ENCODE results near the gene CNDP2.
"Not testable (repeated sequence)": the region's sequence is repeated elsewhere in the genome, so short reads cannot be mapped to it uniquely, and the experiment has no call there.

The CNDP2 gene

GRCh38 chr18:74473976-74474640, 22.1 kb upstream of the CNDP2 start:
- no peak for DNase-seq

DNA sequence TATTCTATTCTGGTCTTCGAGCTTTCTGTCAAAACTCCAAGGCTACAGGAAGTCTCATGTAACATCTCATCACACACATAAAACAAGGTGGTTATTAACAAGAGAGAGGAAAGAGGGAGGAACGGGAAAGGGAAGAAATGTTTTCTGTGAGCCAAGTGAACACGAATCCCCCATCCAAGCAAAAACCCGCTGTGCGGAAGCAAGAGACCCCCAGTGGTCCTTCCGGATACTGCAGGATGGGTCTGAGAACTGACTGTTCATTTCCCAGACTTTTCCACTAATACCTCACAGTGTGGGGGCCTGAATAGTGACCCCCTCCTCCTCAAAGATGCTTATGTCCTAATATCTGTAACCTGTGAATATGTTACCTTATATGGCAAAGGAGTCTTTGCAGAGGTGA, 20.0 kb upstream of the CNDP2 start:
- no peak for DNase-seq

DNA sequence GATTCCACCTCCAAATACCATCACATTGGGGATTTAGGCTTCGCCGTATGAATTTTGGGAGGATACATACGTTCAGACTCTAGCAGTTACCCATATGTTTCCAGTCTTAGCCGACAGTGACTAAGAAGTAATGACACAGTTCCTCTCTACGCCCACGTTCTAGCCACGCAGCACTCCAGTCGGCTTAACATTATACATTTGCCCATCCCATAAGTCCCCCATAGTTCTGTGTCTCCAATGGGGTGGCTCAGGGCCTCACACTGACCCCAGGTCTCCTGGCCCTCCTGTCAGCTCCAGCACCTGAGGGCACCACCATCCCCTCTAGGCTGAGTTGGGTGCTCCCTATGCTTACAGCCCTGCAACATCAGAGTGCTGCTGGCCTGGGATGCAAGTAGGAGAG, 18.4 kb upstream of the CNDP2 start:
- DNase-seq: no peak

- DNase-seq: no peak
These were observed 17.8 kb upstream of the CNDP2 start for GRCh38 chr18:74478316-74478715.

DNA sequence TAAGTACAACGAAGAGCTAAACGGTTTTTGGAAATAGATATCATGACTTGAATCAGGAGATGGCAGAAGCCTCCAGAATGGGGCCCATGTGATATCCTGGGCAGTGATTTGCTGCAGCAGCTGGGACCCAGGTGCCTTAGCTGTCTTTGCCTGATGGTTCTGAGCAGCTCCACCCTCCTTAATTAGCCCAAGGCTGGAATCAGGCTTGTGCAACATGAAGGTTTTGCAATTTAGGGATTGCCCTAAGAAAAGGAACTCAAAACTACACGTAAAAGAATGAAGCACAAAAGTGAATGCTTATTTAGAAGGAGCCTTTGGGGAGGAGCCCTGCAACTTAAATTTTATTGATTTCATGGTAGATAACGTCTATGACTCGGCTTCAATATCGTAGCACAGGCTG, 17.3 kb upstream of the CNDP2 start:
- no peak for DNase-seq

DNA sequence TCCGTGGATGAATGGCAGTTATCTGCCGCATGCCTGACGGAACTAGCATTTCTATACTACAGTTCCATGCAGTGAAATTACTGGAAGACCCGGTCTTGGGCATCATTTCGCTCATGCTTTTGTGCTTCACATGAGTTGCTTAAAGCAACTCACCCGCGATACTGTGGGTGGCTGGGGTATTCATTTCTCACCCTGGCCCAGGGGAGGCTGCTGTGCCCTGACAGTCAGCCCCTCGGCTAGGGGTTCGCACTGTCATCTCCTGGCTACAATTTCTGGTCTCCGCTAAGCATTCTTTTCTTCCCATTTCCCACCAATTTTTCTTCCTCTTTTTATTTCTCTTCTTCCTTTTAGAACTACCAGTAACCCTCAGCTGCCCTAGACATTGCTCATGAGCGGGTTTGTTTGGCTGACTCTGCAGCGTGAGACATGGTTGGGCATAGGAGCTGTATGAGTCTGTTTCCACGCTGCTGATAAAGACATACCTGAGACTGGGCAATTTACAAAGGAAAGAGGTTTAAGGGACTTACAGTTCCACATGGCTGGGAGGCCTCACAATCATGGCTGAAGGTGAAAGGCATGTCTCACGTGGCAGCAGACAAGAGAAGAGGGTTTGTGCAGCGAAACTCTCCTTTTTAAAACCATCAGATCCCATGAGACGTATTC, 16.5 kb upstream of the CNDP2 start:
- no peak for DNase-seq

DNA sequence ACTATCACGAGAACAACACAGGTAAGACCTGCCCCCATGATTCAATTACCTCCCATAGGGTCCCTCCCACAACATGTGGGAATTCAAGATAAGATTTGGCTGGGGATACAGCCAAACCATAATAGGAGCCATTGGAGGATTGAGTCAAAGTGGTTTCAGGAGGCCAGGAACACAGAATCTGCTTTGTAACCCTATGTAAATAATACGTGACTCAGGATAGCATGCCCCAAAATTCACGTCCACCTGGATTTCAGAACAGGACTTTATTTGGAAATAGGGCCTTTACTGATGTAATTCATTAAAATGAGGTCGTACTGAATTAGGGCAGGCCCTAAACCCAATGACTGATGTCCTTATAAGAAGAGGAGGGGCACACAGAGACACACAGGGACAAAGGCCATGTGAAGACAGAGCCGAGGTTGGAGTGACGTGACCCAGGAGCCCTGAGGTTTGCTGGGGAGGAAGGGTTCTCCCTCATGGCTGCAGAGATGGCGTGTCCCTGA, 16.0 kb upstream of the CNDP2 start:
- no peak for DNase-seq

DNA sequence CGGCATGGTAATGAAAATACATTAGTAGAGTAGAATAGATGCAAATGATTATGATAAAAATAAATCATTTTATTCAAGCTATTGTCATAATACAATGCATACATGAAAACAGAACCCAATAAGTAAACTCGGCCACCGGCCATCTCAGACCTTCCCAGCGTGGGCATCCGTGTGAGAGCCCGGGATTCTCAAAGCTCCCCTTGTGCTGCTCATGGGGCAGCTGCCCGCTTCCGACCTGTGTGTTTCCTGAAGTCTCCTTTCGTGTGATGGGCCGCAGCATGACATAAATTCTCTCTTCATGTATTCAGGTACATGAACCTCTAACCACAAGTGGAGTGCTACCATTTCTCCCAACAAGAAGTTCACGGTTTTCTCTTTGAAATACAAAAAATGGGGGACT, 13.5 kb upstream of the CNDP2 start:
- no peak for DNase-seq

DNA sequence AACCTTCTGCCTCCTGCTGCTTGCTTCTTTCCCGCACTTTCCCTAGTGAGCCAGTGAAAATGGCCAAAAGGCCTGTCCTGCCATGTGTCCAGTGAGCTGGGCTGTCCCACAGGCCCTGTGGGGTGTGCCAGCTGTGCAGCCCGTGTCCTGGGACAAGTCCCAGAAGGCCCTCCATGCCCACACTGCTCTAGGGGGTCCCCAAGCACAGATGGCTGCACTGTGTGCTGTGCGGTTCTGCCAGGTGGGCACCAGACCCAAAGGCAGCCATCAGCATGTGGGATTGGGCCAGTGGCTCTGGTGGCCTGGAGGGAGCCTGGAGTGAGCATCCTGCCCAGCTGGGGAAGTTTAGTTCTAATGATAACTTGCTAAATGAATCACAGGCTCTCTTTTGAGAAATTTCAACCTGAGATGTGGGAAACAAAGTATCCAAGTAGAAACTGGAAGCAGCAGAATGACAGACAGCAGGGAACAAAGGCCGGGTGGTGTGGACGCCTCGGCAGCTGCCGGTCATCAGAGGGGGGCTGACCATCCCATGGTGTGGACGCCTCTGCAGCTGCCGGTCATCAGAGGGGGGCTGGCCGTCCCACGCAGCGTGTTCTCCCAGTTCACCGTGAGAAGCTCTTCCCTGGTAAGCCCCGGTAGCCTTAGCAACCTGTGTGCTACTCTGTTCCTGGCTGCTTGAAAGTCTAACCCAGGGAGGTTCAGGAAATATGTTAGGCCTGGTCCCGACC, 9.9 kb upstream of the CNDP2 start:
- DNase-seq: no peak

- DNase-seq: no peak
These were observed 7.8 kb upstream of the CNDP2 start for GRCh38 chr18:74488354-74488753.

DNA sequence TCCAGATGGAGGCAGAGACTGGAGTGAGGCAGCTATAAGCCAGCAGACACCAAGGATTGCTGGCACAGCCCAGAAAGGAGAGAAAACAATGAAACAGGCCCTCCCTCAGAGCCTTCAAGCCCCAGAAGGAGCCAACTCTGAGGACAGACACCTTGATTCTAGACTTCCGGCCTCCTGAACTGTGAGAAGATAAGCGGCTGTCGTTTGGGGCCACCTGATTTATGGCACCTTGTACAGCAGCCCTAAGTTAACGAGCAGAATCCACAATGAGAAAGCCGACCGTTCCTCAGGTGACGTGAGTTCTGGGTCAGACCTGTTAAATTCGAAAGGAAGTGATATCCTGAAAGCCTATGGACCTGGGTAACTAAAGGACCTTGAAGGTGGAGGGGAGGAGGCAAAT, 7.3 kb upstream of the CNDP2 start:
- DNase-seq: no peak

DNA sequence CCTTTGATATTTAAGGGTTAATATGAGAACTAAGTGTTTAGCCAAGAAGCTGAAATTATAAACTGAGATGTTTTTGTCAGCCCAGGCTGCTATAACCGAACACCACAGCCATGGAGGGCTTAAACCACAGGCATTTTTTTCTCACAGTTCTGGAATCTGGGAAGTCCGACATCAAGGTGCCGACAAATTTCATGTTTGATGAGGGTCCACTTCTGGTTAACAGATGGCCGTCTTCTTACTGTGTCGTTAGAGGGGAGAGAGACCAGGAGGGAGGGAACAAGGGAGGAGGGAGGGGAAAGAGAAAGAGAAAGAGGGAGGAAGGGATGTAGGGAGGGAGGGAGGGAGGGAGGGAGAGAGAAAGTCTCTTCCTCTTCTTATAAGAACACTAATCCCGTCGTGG, 6.5 kb upstream of the CNDP2 start:
- DNase-seq: no peak

- DNase-seq: no peak
These were observed 3.9 kb upstream of the CNDP2 start for GRCh38 chr18:74492259-74492658.

- DNase-seq: peak in 1 of 2 experiments; percentile 59
These were observed 2.5 kb upstream of the CNDP2 start for GRCh38 chr18:74493689-74494088.

GRCh38 chr18:74494514-74494913, 1.6 kb upstream of the CNDP2 start:
- no peak for DNase-seq

GRCh38 chr18:74496508-74497323, 553 bp downstream of the CNDP2 start:
- peak; percentile 25 to 30 for DNase-seq

- DNase-seq: no peak
These were observed 1.1 kb downstream of the CNDP2 start for GRCh38 chr18:74497324-74497676.

- no peak for DNase-seq
These were observed 1.6 kb downstream of the CNDP2 start for GRCh38 chr18:74497778-74498177.

DNA sequence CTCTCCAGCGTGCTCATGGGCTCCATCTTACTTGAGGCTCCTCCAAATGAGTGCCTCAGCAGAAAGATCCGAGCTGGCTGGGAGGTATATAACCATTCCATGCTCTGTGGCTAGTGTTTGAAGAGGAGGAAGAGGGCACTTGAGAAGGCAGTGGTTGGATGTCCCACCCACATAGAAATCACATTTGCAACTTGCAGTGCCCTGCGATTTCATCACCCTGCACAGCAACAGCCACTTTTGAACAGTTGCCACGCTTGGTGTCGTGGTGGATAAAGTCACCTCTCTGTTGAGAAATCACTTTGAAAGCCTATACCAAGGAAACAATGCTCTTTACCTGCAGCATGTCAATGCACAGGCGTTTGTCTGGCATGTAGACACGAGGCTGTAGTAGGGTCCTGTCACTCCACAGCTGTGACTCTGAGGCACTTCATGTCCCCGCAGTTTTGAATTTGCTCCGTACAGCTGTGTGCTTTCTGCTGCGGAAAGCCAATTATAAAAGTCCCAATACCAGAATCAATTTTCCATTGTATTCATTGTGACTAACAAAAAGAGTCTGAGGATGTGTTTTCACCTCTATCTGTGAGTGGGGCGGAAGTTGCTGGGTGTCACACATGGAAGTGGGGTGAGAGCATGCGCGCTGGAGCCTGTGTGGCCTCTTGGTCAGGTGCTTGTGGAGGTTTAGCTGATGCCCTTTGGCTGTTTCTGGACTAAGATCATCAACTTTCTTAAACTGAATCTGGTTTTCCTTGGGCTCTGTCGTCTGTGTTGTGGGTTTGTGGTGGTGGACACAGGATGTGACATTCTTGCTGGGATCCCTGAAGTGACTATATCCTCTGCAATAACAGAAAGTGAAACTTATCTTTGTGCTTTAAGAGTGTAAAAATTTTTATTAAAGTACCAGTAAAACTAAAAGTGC, 2.8 kb downstream of the CNDP2 start:
- DNase-seq: peak; percentile 71 to 81

DNA sequence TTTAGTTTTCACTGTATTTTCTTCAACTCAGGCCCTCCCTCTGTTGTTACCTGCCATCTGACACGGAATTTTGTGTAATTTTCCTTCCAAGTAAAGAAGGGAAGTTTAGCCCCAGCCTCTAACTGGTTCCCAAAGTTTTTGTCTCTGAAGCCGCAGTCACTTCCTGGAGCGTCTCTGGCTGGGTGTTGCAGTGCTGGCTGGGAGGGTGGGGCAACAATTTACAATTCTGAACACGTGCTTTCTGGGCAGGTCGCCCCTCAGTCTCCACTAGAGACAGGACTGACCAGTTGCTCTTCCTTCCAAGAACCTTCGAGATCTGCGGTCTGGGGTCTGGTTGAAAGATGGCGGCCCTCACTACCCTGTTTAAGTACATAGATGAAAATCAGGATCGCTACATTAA, 3.5 kb downstream of the CNDP2 start:
- DNase-seq: peak; percentile 21 to 51

- no peak for DNase-seq
These were observed 4.2 kb downstream of the CNDP2 start for GRCh38 chr18:74500372-74500771.

- DNase-seq: not testable (repeated sequence)
These were observed 4.6 kb downstream of the CNDP2 start for GRCh38 chr18:74500774-74501173.

All from stimulated activated CD4-positive, alpha-beta T cell treated with anti-CD3 and anti-CD28 coated beads, Interleukin-4, amount 100 ng/mL, for 4 hours (primary cell).